T47D (cell line): ENCODE results near the gene CAAP1.
"Not testable (repeated sequence)": the region's sequence is repeated elsewhere in the genome, so short reads cannot be mapped to it uniquely, and the experiment has no call there.

Experiments used
- DNase-seq, 2 experiments: peaks; one replicate each; pipeline versions ENCODE4 v3.0.0 to v3.0.0-alpha.2; 2011 to 2012; ENCODE audit warnings: low read depth in 1 of 2, low spot score in 1 of 2
- JUND ChIP-seq: IDR thresholded peaks from 2 replicates; pipeline ENCODE4 v1.6.1; 2012; ENCODE audit warnings: low read depth
- in situ Hi-C: cut with HindIII; loops from 2 replicates; pipeline ENCODE4 v1.10.0; 2016; ENCODE audit warnings: low sequenced_read_pairs, low pct_unique_long_range_greater_than_20kb

Gene CAAP1

GRCh38 chr9:26891726-26892125 lies 876 bp downstream of the CAAP1 start:
- TF ChIP-seq JUND: no peak
- DNase-seq: no peak
- in situ Hi-C loops: no loop called here

GRCh38 chr9:26888271-26888670 lies 4.3 kb downstream of the CAAP1 start:
- DNase-seq: no peak
- no peak for TF ChIP-seq JUND
- in situ Hi-C loops: no loop called here

GRCh38 chr9:26882154-26882553 lies 10.4 kb downstream of the CAAP1 start:
- in situ Hi-C loops: no loop called here
- DNase-seq: no peak
- TF ChIP-seq JUND: no peak

- in situ Hi-C loops: no loop called here
- DNase-seq: no peak
- TF ChIP-seq JUND: no peak
These were observed 12.3 kb downstream of the CAAP1 start for GRCh38 chr9:26880262-26880661.

- in situ Hi-C loops: not testable (repeated sequence)
These were observed 17.4 kb downstream of the CAAP1 start for GRCh38 chr9:26875155-26875554.

GRCh38 chr9:26870292-26870691 lies 22.3 kb downstream of the CAAP1 start:
- no peak for TF ChIP-seq JUND
- DNase-seq: no peak
- in situ Hi-C loops: no loop called here

More at GRCh38 chr9:26875155-26875554, 17.4 kb downstream of the CAAP1 start:
- not testable (repeated sequence) for DNase-seq

- TF ChIP-seq JUND: no peak
- DNase-seq: peak in 1 of 2 experiments; percentile 22
- in situ Hi-C loops: no loop called here
These were observed 29.5 kb downstream of the CAAP1 start for GRCh38 chr9:26863074-26863473.

- no peak for TF ChIP-seq JUND
- in situ Hi-C loops: no loop called here
- DNase-seq: peak in 1 of 2 experiments; percentile 77
These were observed 36.1 kb downstream of the CAAP1 start for GRCh38 chr9:26856413-26857032.

GRCh38 chr9:26850995-26851394 lies 41.6 kb downstream of the CAAP1 start:
- no peak for TF ChIP-seq JUND
- no peak for DNase-seq
- in situ Hi-C loops: no loop called here

- in situ Hi-C loops: no loop called here
- DNase-seq: no peak
- no peak for TF ChIP-seq JUND
These were observed 58.8 kb downstream of the CAAP1 start for GRCh38 chr9:26833792-26834191.

GRCh38 chr9:26828391-26828955 lies 64.1 kb downstream of the CAAP1 start:
- DNase-seq, in situ Hi-C loops: not testable (repeated sequence)

- TF ChIP-seq JUND: no peak
- in situ Hi-C loops: no loop called here
- DNase-seq: no peak
These were observed 77.8 kb downstream of the CAAP1 start for GRCh38 chr9:26814799-26815198.

- no peak for TF ChIP-seq JUND
- in situ Hi-C loops: no loop called here
- DNase-seq: no peak
These were observed 79.4 kb downstream of the CAAP1 start for GRCh38 chr9:26813247-26813646.

GRCh38 chr9:26812217-26812616 lies 80.4 kb downstream of the CAAP1 start:
- in situ Hi-C loops: no loop called here
- TF ChIP-seq JUND: no peak
- DNase-seq: no peak
